NCI-H1105 (cell line): Measurements from ENCODE around the gene GDA.

Source experiments
- DNase-seq: peaks from one replicate; lab custom pipeline; 2025; lab: John Stamatoyannopoulos, UW

The GDA gene

GRCh38 chr9:72149231-72149975 lies at the start of gene GDA:
GDA (plus strand) TSS chr9:72149440; CDS start chr9:72149560, 120 bp downstream.
- no peak for DNase-seq

- DNase-seq: no peak
Observed at GRCh38 chr9:72102520-72102919, 46.7 kb upstream of the GDA start.

- DNase-seq: no peak
Observed at GRCh38 chr9:72113056-72113455, 36.2 kb upstream of the GDA start.

GRCh38 chr9:72119853-72120252 lies 29.4 kb upstream of the GDA start:
- DNase-seq: no peak

GRCh38 chr9:72124947-72125346 lies 24.3 kb upstream of the GDA start:
- no peak for DNase-seq

- DNase-seq: no peak
Observed at GRCh38 chr9:72127753-72128152, 21.5 kb upstream of the GDA start.

- no peak for DNase-seq
Observed at GRCh38 chr9:72128526-72128925, 20.7 kb upstream of the GDA start.

GRCh38 chr9:72129271-72130156 lies 19.7 kb upstream of the GDA start:
- no peak for DNase-seq

- no peak for DNase-seq
Observed at GRCh38 chr9:72130321-72130720, 18.9 kb upstream of the GDA start.

- DNase-seq: no peak
Observed at GRCh38 chr9:72131206-72131605, 18.0 kb upstream of the GDA start.

- no peak for DNase-seq
Observed at GRCh38 chr9:72132052-72132451, 17.2 kb upstream of the GDA start.

- no peak for DNase-seq
Observed at GRCh38 chr9:72133365-72134035, 15.7 kb upstream of the GDA start.

GRCh38 chr9:72134801-72135200 lies 14.4 kb upstream of the GDA start:
- no peak for DNase-seq

GRCh38 chr9:72137697-72138365 lies 11.4 kb upstream of the GDA start:
- DNase-seq: no peak

GRCh38 chr9:72139226-72139625 lies 10.0 kb upstream of the GDA start:
- DNase-seq: no peak

- DNase-seq: no peak
Observed at GRCh38 chr9:72140586-72140985, 8.7 kb upstream of the GDA start.

- DNase-seq: no peak
Observed at GRCh38 chr9:72141484-72141883, 7.8 kb upstream of the GDA start.

- no peak for DNase-seq
Observed at GRCh38 chr9:72144756-72145492, 4.3 kb upstream of the GDA start.

- DNase-seq: no peak
Observed at GRCh38 chr9:72145733-72146505, 3.3 kb upstream of the GDA start.

- no peak for DNase-seq
Observed at GRCh38 chr9:72147676-72148075, 1.6 kb upstream of the GDA start.

GRCh38 chr9:72150127-72150526 lies 887 bp downstream of the GDA start:
- no peak for DNase-seq
